ENCODE measurements around the gene FOXJ3. TPM values are rescaled to one million over a fixed set of nuclear protein-coding genes. Genes with fewer than 3 reads are reported as not detected.

FOXJ3 gene
- total RNA-seq, 1 experiment from 2014 or later, result 51.1 TPM

DNA sequence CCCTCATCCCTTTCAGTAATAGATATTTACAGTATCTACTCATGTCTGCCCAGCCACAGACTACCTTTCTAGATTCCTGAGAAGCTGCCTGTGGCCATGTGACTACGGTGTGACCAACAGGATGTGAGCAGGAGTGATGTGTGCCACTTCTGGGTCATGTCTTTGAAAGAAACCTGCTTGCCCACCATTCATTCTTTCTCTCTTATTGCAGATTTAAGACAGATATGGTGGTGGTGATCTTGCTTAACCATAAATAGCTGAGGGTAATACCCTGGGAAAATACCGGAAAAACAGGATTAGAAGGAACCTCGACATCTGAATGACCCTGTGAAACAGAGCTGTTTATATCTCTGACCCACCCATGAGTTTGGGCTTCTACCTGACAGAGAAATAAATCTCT is 128.9 kb downstream of the FOXJ3 start:
- H2AFZ ChIP-seq (ENCODE audit: low read depth, low read length, poor library complexity, severe bottlenecking), result no peak overlapping the region
- no peak overlapping the region for H3K27ac ChIP-seq (ENCODE audit: low read depth, low read length)
- RAD21 ChIA-PET (ENCODE audit: low non-redundant PET in 1 of 2, low total read pairs in 2 of 2, uncharacterized antibody in 2 of 2, unreplicated experiment in 2 of 2), result no interaction called here
- H3K4me2 ChIP-seq (ENCODE audit: low read length), result no peak overlapping the region
- H3K27me3 ChIP-seq (ENCODE audit: insufficient read depth, low read length), result no peaks in the 10 kb centered on the region
- intact Hi-C loops (cut with micrococcal nuclease), result no loop called here
- no peak overlapping the region for H3K4me3 ChIP-seq (replicated peaks in 1 of 2; ENCODE audit: low read depth in 1 of 2, low read length in 2 of 2)
- CTCF ChIA-PET, result no interaction called here
- H3K9ac ChIP-seq (ENCODE audit: low read length), result no peak overlapping the region
- POLR2A ChIA-PET, result no interaction called here
- H3K36me3 ChIP-seq (ENCODE audit: control insufficient read depth in 1 of 2, insufficient read depth in 2 of 2, low read length in 2 of 2), result peaks cover 0 to 2% of the 10 kb centered on the region in 2 experiments; a peak in 1 of 4 replicates
- peaks cover 57% of the 10 kb centered on the region for H3K79me2 ChIP-seq (ENCODE audit: insufficient read depth, low read length)
- H3K9me3 ChIP-seq (ENCODE audit: control insufficient read depth in 1 of 2, insufficient read depth in 1 of 2, low read depth in 1 of 2, low read length in 2 of 2), result no peaks in the 10 kb centered on the region
- H3K4me1 ChIP-seq (ENCODE audit: control insufficient read depth in 1 of 2, insufficient read depth in 2 of 2, low read length in 2 of 2), result peaks cover 5 to 13% of the 10 kb centered on the region in 2 experiments; a peak in 2 of 4 replicates
- ATAC-seq (no peak), DNase-seq (ENCODE audit: low read depth, low spot score) (no peak)
- TF ChIP-seq POLR2A (IDR thresholded peaks at IDR 0.05; ENCODE audit: borderline replicate concordance, extremely low read depth, insufficient read depth, insufficient read length), result no peak
- TF ChIP-seq JUND (IDR thresholded peaks at IDR 0.05), result no peak
- TF ChIP-seq EZH2phosphoT487 (IDR thresholded peaks at IDR 0.05; ENCODE audit: borderline replicate concordance), result no peak
- no peak for TF ChIP-seq SIN3A (IDR thresholded peaks at IDR 0.05; ENCODE audit: low read depth)
- no peak for TF ChIP-seq SRF (IDR thresholded peaks at IDR 0.05; ENCODE audit: low read depth)
- no peak for TF ChIP-seq EZH2 (IDR thresholded peaks at IDR 0.05)
- TF ChIP-seq SP1 (IDR thresholded peaks at IDR 0.05; ENCODE audit: low read depth), result no peak
- TF ChIP-seq ZFX (IDR thresholded peaks at IDR 0.05), result no peak
- TF ChIP-seq, protein P1, sequence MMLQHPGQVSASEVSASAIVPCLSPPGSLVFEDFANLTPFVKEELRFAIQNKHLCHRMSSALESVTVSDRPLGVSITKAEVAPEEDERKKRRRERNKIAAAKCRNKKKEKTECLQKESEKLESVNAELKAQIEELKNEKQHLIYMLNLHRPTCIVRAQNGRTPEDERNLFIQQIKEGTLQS (IDR thresholded peaks at IDR 0.05), result no peak
- no peak for TF ChIP-seq EGR1 (IDR thresholded peaks at IDR 0.05; ENCODE audit: low read depth)
- TF ChIP-seq, protein P2, sequence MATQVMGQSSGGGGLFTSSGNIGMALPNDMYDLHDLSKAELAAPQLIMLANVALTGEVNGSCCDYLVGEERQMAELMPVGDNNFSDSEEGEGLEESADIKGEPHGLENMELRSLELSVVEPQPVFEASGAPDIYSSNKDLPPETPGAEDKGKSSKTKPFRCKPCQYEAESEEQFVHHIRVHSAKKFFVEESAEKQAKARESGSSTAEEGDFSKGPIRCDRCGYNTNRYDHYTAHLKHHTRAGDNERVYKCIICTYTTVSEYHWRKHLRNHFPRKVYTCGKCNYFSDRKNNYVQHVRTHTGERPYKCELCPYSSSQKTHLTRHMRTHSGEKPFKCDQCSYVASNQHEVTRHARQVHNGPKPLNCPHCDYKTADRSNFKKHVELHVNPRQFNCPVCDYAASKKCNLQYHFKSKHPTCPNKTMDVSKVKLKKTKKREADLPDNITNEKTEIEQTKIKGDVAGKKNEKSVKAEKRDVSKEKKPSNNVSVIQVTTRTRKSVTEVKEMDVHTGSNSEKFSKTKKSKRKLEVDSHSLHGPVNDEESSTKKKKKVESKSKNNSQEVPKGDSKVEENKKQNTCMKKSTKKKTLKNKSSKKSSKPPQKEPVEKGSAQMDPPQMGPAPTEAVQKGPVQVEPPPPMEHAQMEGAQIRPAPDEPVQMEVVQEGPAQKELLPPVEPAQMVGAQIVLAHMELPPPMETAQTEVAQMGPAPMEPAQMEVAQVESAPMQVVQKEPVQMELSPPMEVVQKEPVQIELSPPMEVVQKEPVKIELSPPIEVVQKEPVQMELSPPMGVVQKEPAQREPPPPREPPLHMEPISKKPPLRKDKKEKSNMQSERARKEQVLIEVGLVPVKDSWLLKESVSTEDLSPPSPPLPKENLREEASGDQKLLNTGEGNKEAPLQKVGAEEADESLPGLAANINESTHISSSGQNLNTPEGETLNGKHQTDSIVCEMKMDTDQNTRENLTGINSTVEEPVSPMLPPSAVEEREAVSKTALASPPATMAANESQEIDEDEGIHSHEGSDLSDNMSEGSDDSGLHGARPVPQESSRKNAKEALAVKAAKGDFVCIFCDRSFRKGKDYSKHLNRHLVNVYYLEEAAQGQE (IDR thresholded peaks at IDR 0.05; ENCODE audit: low read depth), result no peak
- TF ChIP-seq, protein P3, sequence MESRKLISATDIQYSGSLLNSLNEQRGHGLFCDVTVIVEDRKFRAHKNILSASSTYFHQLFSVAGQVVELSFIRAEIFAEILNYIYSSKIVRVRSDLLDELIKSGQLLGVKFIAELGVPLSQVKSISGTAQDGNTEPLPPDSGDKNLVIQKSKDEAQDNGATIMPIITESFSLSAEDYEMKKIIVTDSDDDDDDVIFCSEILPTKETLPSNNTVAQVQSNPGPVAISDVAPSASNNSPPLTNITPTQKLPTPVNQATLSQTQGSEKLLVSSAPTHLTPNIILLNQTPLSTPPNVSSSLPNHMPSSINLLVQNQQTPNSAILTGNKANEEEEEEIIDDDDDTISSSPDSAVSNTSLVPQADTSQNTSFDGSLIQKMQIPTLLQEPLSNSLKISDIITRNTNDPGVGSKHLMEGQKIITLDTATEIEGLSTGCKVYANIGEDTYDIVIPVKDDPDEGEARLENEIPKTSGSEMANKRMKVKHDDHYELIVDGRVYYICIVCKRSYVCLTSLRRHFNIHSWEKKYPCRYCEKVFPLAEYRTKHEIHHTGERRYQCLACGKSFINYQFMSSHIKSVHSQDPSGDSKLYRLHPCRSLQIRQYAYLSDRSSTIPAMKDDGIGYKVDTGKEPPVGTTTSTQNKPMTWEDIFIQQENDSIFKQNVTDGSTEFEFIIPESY (IDR thresholded peaks at IDR 0.05; ENCODE audit: extremely low read depth, insufficient replicate concordance, low read length), result no peak
- no peaks in the 10 kb centered on the region for H4K20me1 ChIP-seq (ENCODE audit: insufficient read depth)
- BruUV-seq (replicated peaks), result no TSS peak
- no peaks in the 10 kb centered on the region for H3K9me2 ChIP-seq (ENCODE audit: insufficient read depth)
